Measurements from ENCODE around the gene GJA9.

- TF ChIP-seq RAD21 (IDR thresholded peaks at IDR 0.05; ENCODE audit: low read length) (no peak), CTCF (conservative IDR thresholded peaks at IDR 0.05; ENCODE audit: low read depth, low read length) (no peak), MXI1 (IDR thresholded peaks at IDR 0.05; ENCODE audit: borderline replicate concordance, low read depth, low read length) (no peak), POLR2A (IDR thresholded peaks at IDR 0.05; ENCODE audit: low read depth, low read length) (no peak), SMC3 (IDR thresholded peaks at IDR 0.05; ENCODE audit: low read depth, low read length) (no peak)
These were observed 7.3 kb upstream of the GJA9 start for GRCh38 chr1:38888423-38889333.
